OCI-LY3 (cell line): ENCODE data around the gene CASP14.

Experiments used
- H2AFZ ChIP-seq: fragments of 200-600, 300-600 bp; shearing (Covaris generic); 2 replicates; pipeline ENCODE4 v1.6.0; 2014; ENCODE audit warnings: antibody characterized with exemption, low read depth, low read length
- H3K27ac ChIP-seq: fragments of 200-600, 300-600 bp; sonication (generic); 2 replicates; pipeline ENCODE4 v1.5.1; 2014; ENCODE audit warnings: mild to moderate bottlenecking, low read length, moderate library complexity, mixed read lengths
- H3K27me3 ChIP-seq: fragments of 200-600, 300-600 bp; sonication (generic); 2 replicates; pipeline ENCODE4 v1.6.1; 2014; ENCODE audit warnings: low read depth, low read length, mixed read lengths
- H3K36me3 ChIP-seq: fragments of 200-600, 300-600 bp; sonication (generic); replicated peaks from 2 replicates; pipeline ENCODE3; 2014; ENCODE audit warnings: low read depth, low read length, mixed read lengths
- H3K4me1 ChIP-seq: fragments of 300-600, 200-600 bp; sonication (generic); 2 replicates; pipeline ENCODE4 v1.6.1; 2014; ENCODE audit warnings: low read length, mixed read lengths
- H3K4me2 ChIP-seq: fragments of 200-600, 300-600 bp; sonication (generic); 2 replicates; pipeline ENCODE4 v1.6.1; 2014; ENCODE audit warnings: low read length, mixed read lengths
- H3K4me3 ChIP-seq: fragments of 300-600, 200-600 bp; sonication (generic); 2 replicates; pipeline ENCODE4 v1.5.1; 2014; ENCODE audit warnings: antibody characterized with exemption, mild to moderate bottlenecking, low read length, moderate library complexity
- H3K79me2 ChIP-seq: fragments of 300-600, 200-600 bp; shearing (Covaris generic); 2 replicates; pipeline ENCODE4 v1.6.1; 2014; ENCODE audit warnings: mild to moderate bottlenecking, low read length, mixed read lengths
- H3K9ac ChIP-seq: fragments of 300-600, 200-600 bp; shearing (Covaris generic); 2 replicates; pipeline ENCODE4 v1.6.0; 2014; ENCODE audit warnings: mild to moderate bottlenecking, low read length, moderate library complexity
- H3K9me3 ChIP-seq: fragments of 200-600, 300-600 bp; shearing (Covaris generic); 2 replicates; pipeline ENCODE4 v1.6.1; 2014; ENCODE audit warnings: low read length, mixed read lengths; ENCODE audit not compliant: insufficient read depth
- H4K20me1 ChIP-seq: fragments of 200-600, 300-600 bp; sonication (generic); 2 replicates; pipeline ENCODE4 v1.6.1; 2016; ENCODE audit warnings: low read length, mixed read lengths; ENCODE audit not compliant: insufficient read depth
- EZH2phosphoT487 ChIP-seq: fragments of 200-600 bp; shearing (Covaris generic); IDR thresholded peaks from 2 replicates; pipeline ENCODE4 v1.6.1; 2018; ENCODE audit warnings: antibody characterized with exemption, mixed run types, low read depth
- TF ChIP-seq, protein P1 (sequence below): fragments of 200-600, 300-600 bp; sonication (generic); IDR thresholded peaks from 2 replicates; pipeline ENCODE4 v1.5.1; 2014; ENCODE audit warnings: antibody characterized with exemption, low read length, low read depth

Gene CASP14, protein sequence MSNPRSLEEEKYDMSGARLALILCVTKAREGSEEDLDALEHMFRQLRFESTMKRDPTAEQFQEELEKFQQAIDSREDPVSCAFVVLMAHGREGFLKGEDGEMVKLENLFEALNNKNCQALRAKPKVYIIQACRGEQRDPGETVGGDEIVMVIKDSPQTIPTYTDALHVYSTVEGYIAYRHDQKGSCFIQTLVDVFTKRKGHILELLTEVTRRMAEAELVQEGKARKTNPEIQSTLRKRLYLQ

DNA sequence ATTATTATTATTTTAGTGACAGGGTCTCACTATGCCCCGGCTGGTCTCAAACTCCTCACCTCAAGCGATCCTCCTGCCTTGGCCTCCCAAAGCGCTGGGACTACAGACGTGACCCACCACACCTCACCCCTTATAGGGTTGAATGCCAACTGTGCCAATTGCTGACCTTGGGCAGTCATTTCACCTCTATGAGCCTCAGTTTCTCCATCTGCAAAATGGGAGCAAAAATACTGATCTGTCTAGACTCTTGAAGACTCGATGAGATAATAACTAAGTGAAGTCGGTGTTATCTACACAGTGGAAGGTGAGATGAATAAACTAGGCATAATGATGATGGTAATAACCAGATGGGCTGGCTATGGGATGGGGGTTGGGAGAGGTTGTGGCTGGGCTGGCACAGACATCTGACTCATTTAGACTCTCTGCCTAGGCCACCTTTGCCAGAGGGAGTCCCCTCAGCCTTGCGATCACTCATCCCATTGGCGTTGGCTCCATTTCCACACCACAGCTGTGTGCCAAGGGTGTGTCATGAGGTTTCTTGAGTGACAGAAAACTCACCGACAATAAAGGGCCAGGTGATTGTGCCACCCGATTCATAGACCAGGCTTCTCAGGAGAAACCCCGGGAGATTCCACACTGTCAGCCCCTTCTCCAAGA lies at the start of gene CASP14:
Gene CASP14 (plus strand): TSS at position 596 of the 657 bp plus-strand sequence. CDS start 2,772 bp downstream, outside the sequence.
- Histone ChIP-seq H3K27me3 (peaks cover 4% of the 10 kb centered on the region; the same call in 1 of the 2 replicates), H3K79me2 (no peaks in the 10 kb centered on the region), H4K20me1 (no peaks in the 10 kb centered on the region), H3K9me3 (no peaks in the 10 kb centered on the region), H3K4me1 (no peaks in the 10 kb centered on the region), H2AFZ (no peak within 1 kb of the TSS), H3K4me3 (no peak within 1 kb of the TSS), H3K9ac (no peak within 1 kb of the TSS), H3K36me3 (no peaks in the 10 kb centered on the region), H3K4me2 (no peak within 1 kb of the TSS), H3K27ac (no peak within 1 kb of the TSS)
- TF ChIP-seq, protein P1, sequence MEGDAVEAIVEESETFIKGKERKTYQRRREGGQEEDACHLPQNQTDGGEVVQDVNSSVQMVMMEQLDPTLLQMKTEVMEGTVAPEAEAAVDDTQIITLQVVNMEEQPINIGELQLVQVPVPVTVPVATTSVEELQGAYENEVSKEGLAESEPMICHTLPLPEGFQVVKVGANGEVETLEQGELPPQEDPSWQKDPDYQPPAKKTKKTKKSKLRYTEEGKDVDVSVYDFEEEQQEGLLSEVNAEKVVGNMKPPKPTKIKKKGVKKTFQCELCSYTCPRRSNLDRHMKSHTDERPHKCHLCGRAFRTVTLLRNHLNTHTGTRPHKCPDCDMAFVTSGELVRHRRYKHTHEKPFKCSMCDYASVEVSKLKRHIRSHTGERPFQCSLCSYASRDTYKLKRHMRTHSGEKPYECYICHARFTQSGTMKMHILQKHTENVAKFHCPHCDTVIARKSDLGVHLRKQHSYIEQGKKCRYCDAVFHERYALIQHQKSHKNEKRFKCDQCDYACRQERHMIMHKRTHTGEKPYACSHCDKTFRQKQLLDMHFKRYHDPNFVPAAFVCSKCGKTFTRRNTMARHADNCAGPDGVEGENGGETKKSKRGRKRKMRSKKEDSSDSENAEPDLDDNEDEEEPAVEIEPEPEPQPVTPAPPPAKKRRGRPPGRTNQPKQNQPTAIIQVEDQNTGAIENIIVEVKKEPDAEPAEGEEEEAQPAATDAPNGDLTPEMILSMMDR = no peak
- no peak for TF ChIP-seq EZH2phosphoT487

GRCh38 chr19:15008308-15008707 lies 41.0 kb upstream of the CASP14 start:
- H3K36me3 ChIP-seq = no peaks in the 10 kb centered on the region
- H2AFZ ChIP-seq = no peak overlapping the region
- TF ChIP-seq EZH2phosphoT487 = no peak
- TF ChIP-seq, protein P1 = no peak
- H3K9ac ChIP-seq = no peak overlapping the region
- H3K27ac ChIP-seq = no peak overlapping the region
- no peaks in the 10 kb centered on the region for H3K4me1 ChIP-seq
- H4K20me1 ChIP-seq = no peaks in the 10 kb centered on the region
- H3K27me3 ChIP-seq = no peaks in the 10 kb centered on the region
- no peaks in the 10 kb centered on the region for H3K79me2 ChIP-seq
- no peaks in the 10 kb centered on the region for H3K9me3 ChIP-seq
- no peak overlapping the region for H3K4me3 ChIP-seq
- H3K4me2 ChIP-seq = no peak overlapping the region

- H3K36me3 ChIP-seq = no peaks in the 10 kb centered on the region
- no peak overlapping the region for H3K9ac ChIP-seq
- H3K9me3 ChIP-seq = no peaks in the 10 kb centered on the region
- TF ChIP-seq EZH2phosphoT487 = no peak
- TF ChIP-seq, protein P1 = no peak
- no peak overlapping the region for H3K27ac ChIP-seq
- H2AFZ ChIP-seq = no peak overlapping the region
- no peaks in the 10 kb centered on the region for H3K4me1 ChIP-seq
- H3K27me3 ChIP-seq = no peaks in the 10 kb centered on the region
- no peaks in the 10 kb centered on the region for H3K79me2 ChIP-seq
- H3K4me3 ChIP-seq = no peak overlapping the region
- H4K20me1 ChIP-seq = peaks cover 8% of the 10 kb centered on the region; the same call in 1 of the 2 replicates
- no peak overlapping the region for H3K4me2 ChIP-seq
Observed at GRCh38 chr19:15010501-15011300, 38.6 kb upstream of the CASP14 start.

DNA sequence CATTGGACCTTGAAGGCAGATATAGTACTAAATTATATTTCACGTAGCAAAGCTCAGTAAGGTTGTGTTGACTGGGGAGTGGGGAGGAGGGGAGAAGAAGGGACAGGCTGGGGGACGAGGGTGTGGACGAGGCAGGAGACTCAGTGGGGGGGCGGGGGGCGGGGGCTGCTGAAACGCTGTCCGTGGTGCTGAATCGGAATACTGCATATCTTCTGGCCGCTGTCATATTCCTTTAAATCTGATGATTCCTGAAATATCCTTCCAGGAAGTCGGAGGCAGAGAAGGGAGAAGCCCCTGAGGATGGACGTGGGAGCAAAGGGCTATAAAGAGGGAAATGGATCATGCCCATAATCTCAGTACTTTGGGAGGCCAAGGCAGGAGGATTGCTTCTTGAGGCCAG lies 34.7 kb upstream of the CASP14 start:
- Histone ChIP-seq H3K4me1 (no peaks in the 10 kb centered on the region), H3K4me2 (no peak overlapping the region), H4K20me1 (peaks cover 15% of the 10 kb centered on the region), H3K79me2 (no peaks in the 10 kb centered on the region), H3K27ac (no peak overlapping the region), H3K27me3 (no peaks in the 10 kb centered on the region), H3K9ac (no peak overlapping the region), H3K4me3 (no peak overlapping the region), H3K9me3 (no peaks in the 10 kb centered on the region), H3K36me3 (no peaks in the 10 kb centered on the region), H2AFZ (no peak overlapping the region)
- TF ChIP-seq EZH2phosphoT487 = no peak
- TF ChIP-seq, protein P1 = no peak
